Activated CD8-positive, alpha-beta memory T cell treated with anti-CD3 and anti-CD28 coated beads for 48 hours (primary cell): Measurements from ENCODE around the gene NMNAT2.
"Not testable (repeated sequence)": the region's sequence is repeated elsewhere in the genome, so short reads cannot be mapped to it uniquely, and the experiment has no call there.

Source experiments
- DNase-seq, 3 experiments: peaks; one replicate each; pipeline ENCODE4 v3.0.0-alpha.2; 2020; ENCODE audit warnings: low read depth in 2 of 3, low spot score in 2 of 3

NMNAT2 gene

DNA sequence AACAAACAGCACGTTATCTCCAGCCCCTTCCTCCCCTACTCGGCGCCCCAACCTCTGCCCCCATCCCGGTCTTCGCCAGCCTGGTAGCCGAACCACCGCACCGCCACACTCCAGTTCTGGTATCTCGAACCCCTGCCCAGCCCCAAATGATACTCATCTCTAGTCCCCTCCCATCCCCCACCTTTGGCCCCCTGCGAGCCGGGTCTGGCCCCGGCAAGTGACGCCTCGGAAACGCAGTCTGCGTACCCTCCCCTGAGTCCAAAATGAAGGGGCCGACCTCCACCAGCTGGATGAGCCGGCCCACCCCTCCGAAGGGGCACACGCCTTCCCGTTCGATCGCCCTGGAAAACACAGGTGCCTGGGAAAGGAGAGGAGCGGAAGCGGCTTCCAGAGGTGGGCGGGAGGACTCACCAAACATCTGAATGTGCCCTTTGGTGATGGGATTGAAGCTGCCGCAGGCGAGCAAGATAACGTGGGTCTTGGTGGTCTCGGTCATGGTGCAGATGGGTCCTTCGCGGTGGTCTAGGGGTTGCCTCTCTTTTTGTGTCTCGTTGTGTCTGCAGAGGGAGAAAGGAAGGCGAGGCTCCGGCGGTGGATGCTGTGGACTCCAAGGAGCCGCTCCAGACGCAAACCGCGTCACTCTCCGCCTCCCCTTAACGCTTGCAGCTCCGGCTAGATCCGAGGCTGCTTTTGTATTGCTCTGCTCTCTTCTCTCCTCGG is at the start of gene NMNAT2:
NMNAT2 (minus strand) TSS at position 609 of the 720 bp plus-strand sequence; CDS start at position 496, 113 bp downstream.
- DNase-seq: no peak

GRCh38 chr1:183467687-183468086 is 49.5 kb upstream of the NMNAT2 start:
- DNase-seq: no peak

GRCh38 chr1:183466781-183467180 is 48.6 kb upstream of the NMNAT2 start:
- DNase-seq: no peak

- DNase-seq: no peak
Observed at GRCh38 chr1:183463566-183463965, 45.4 kb upstream of the NMNAT2 start.

- no peak for DNase-seq
Observed at GRCh38 chr1:183461350-183461749, 43.2 kb upstream of the NMNAT2 start.

GRCh38 chr1:183460596-183460995 is 42.4 kb upstream of the NMNAT2 start:
- DNase-seq: no peak

GRCh38 chr1:183457449-183457848 is 39.3 kb upstream of the NMNAT2 start:
- DNase-seq: no peak

DNA sequence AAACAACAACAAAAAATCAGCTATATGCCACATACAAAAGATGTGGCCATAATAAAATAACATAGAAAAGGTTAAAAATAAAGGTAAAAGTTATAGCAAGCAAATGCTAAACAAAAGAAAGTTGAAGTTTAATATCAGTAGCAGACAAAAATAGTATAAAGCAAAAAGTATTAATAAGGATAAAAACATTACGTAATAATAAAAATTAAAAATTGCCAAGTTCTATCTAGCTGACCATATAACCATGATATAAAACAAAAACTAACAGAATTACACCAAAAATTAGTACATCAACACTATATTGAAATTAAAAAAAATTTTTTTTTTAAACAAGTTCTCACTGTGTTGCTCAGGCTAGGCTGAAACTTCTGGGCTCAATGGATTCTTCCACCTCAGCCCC is 38.6 kb upstream of the NMNAT2 start:
- no peak for DNase-seq

DNA sequence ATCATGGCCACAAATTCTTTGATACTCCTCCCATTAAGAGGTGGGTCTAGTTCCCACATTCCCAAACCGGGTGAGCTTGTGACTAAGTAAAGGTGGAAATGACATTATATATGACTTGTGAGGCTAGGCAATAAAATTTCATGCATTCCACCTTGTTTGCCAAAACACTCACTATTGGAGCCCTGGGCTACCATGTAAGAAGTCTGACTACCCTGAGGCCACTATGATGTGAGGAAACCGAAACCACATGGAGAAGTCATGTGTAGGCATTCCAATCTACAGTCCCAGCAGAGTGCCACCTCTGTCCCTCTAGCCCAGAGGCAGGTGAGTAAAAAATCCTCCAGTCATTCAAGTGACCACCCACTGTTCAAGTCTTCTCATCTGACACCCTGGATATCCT is 36.2 kb upstream of the NMNAT2 start:
- no peak for DNase-seq

DNA sequence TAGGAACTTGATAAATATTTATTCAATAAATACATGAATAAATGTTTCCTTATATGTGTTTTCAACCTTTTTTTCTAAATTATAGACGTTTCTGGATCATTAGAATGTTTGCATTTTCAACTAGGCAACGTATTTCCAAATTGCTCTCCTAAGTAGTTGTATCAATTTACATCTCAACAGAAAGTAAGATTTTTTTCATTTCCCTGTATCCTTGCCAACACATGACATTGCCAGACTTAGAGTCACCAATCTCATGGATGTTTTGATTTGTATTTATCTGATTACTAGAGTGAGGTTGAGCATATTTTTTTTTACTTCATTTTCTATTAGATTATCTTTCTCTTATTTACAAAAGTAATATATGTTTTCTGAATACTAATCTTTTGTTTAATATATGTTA is 31.9 kb upstream of the NMNAT2 start:
- no peak for DNase-seq

DNA sequence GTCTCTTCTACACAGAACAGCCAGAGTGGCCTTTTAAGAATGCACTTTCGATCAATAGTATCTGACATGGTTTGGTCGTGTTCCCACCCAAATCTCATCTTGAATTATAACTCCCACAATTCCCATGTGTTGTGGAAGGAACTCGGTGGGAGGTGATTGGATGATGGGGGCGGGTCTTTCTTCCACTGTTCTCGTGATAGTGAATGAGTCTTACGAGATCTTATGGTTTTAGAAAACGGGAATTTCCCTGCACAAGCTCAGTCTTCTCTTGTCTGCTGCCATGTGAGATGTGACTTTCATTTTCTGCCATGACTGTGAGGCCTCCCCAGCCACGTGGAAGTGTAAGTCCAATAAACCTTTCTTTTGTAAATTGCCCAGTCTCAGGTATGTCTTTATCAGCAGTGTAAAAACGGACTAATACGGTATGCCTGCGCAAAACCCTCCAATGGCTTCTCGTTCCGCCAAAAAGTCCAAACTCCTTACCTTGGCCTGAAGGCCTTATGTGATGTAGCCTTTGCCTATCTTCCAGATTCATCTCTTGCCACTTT is 31.1 kb upstream of the NMNAT2 start:
- no peak for DNase-seq

DNA sequence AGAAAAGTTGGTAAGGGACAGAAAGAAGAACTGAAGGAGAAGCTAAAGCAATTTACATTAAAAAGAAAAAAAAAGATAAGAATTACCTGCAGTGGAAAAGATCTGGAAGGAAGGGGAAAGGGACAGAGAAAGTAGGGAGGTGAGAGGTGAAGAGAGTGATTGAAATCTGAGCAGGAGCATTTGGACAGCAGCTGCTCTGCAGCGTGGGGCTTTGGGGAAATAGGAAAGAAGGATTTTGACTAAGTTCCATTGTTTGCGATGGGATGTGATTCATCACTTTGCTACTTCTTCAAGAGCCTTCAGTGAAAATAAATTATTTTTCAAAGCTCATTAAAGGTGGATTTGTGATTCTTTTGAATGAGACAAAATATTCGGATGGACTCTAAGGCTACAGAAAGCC is 26.1 kb upstream of the NMNAT2 start:
- DNase-seq: no peak

DNA sequence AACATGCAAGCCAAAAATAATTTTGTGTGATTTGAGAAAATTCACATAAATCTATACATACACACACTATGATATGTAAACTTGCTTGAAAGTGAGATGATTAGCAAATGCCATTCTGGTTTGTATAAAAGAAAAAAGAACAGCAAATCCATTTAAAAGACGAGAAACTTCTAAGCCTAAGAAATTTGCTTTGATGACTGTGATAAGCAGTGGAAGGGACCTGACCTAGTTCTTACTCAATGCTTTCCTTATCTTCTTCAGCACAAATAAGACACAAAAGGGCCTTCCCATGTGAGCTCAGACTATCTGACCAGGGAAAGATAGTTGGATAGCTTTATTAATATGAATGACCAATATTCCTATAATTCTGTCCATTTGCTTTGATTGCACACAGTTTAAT is 25.3 kb upstream of the NMNAT2 start:
- no peak for DNase-seq

GRCh38 chr1:183443011-183443410 is 24.8 kb upstream of the NMNAT2 start:
- no peak for DNase-seq

GRCh38 chr1:183438060-183438459 is 19.9 kb upstream of the NMNAT2 start:
- DNase-seq: no peak

DNA sequence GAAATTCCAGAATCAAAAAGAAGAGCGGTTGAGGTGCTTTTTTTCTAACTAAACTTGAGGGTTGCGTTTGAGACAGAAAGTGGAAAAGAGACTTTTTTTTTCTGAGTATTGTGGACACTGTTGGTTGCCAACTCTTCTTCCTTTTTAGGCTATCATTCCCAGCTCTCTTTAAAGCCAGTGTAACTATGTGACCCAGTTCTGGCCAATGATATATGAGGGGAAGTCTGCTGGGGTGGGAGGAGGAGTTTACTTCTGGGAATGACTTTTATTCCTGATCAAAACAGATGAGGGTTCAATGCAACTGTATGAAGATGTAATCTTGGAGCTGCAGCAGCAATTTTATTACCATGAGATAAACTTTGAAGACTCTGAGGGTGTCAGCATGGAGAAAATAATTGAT is 17.3 kb upstream of the NMNAT2 start:
- DNase-seq: no peak

DNA sequence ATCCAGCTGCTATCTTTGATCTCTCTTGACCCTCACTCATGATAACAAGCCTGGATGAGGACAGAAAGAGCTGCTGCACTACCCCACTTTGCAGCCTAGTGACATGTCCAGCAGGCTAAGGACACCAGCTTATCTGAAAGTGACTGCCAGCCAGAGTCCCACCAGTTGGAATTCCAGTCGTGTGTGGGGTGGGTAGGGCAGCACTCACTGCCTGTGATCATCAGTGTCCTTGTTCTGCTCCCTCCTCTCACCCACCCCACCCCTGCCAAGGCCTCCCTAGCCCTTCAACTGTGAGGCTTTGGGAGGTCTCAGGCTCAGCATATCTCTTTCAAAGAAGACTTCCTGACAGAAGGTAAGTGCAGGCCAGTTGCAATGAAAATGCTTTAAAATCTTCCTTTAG is 15.5 kb upstream of the NMNAT2 start:
- DNase-seq: no peak

GRCh38 chr1:183432548-183432875 is 14.3 kb upstream of the NMNAT2 start:
- DNase-seq: no peak

GRCh38 chr1:183431840-183432547 is 13.8 kb upstream of the NMNAT2 start:
- DNase-seq: no peak

GRCh38 chr1:183427591-183427990 is 9.4 kb upstream of the NMNAT2 start:
- not testable (repeated sequence) for DNase-seq

DNA sequence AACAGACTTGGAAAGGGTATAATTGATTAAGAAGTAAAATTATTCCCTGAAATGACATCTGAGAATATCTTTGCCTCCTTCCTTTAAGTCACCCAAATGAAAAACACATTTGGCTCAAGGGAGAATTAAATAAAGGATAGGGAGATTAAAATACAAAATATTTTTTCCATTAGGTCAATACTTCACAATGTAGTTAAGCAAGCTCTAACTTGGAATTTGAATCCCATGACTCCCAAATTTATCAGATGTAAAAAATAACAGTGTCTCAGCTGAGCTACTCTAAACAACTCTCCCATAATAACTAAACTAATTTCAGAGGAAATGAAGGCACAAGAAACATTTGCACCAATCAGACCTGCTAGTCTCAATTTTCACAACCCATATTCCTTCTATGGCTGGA is 6.5 kb upstream of the NMNAT2 start:
- no peak for DNase-seq

GRCh38 chr1:183423541-183423940 is 5.4 kb upstream of the NMNAT2 start:
- no peak for DNase-seq

GRCh38 chr1:183419399-183419798 is 1.2 kb upstream of the NMNAT2 start:
- no peak for DNase-seq
